ENCODE results near the gene ANXA7.
"Not testable (repeated sequence)": the region's sequence is repeated elsewhere in the genome, so short reads cannot be mapped to it uniquely, and the experiment has no call there.

The ANXA7 gene

DNA sequence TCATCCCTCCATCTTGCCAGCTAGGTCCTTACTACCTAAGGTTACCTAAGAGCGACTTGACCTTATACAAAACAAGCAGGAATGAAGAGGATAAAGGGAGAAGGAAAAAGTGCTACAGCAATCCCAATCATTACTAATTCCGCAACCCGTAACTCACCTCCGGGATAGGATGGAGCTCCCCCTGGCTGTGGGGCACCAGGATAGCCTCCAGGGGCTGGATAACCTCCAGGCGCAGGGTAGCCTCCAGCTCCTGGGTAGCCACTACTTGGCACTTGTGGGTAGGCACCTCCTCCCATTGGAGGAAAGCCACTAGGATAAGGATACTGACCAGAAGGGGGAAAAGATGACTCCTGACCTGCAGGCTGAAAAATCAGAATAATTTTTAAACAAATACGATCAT lies 15.8 kb downstream of the ANXA7 start:
- ATAC-seq (ENCODE audit: low read depth) = no peak
- DNase-seq (ENCODE audit: low spot score in 2 of 2) = no peak
- H3K4me3 Mint-ChIP-seq = no peak overlapping the region
- peaks cover under 1% of the 10 kb centered on the region for H3K9me3 Mint-ChIP-seq
- no peaks in the 10 kb centered on the region for H3K27me3 Mint-ChIP-seq
- peaks cover 28% of the 10 kb centered on the region for H3K36me3 Mint-ChIP-seq
- no peak overlapping the region for H3K27ac Mint-ChIP-seq
- peaks cover 6% of the 10 kb centered on the region for H3K4me1 Mint-ChIP-seq

DNA sequence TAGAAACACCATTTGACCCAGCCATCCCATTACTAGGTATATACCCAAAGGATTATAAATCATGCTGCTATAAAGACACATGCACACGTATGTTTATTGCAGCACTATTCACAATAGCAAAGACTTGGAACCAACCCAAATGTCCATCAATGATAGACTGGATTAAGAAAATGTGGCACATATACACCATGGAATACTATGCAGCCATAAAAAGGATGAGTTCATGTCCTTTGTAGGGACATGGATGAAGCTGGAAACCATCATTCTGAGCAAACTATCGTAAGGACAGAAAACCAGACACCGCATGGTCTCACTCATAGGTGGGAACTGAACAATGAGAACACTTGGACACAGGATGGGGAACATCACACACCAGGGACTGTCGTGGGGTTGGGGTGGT lies 19.5 kb downstream of the ANXA7 start:
- not testable (repeated sequence) for H3K27me3 Mint-ChIP-seq; DNase-seq (ENCODE audit: low spot score in 2 of 2); H3K4me3 Mint-ChIP-seq; ATAC-seq (ENCODE audit: low read depth); H3K4me1 Mint-ChIP-seq; H3K27ac Mint-ChIP-seq; H3K9me3 Mint-ChIP-seq
- peaks cover 34% of the 10 kb centered on the region for H3K36me3 Mint-ChIP-seq

DNA sequence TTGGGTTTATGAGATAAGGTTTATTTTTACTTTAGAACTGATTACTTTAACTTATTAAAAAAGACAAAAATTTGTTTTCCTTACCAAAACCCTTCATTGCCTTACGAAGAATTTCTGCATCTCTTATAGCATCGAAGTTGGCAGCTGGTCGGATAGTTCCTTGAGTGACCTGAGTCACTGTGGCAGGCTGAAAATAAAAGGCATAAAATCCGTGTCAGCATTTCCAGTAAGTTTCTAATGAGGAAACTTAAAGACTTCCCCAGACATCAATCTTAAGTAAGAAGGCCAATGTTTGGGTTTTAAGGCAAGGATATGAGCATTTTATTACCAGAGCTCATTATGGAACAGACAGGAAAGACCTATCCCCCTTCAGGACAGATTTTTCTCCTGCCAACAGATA lies 25.6 kb downstream of the ANXA7 start:
- Mint-ChIP-seq H3K4me3 (no peak overlapping the region), H3K27me3 (no peaks in the 10 kb centered on the region), H3K36me3 (peaks cover 36% of the 10 kb centered on the region), H3K9me3 (peaks cover 1% of the 10 kb centered on the region), H3K4me1 (peaks cover 3% of the 10 kb centered on the region), H3K27ac (no peak overlapping the region)
- ATAC-seq (ENCODE audit: low read depth) = no peak
- DNase-seq (ENCODE audit: low spot score in 2 of 2) = no peak

DNA sequence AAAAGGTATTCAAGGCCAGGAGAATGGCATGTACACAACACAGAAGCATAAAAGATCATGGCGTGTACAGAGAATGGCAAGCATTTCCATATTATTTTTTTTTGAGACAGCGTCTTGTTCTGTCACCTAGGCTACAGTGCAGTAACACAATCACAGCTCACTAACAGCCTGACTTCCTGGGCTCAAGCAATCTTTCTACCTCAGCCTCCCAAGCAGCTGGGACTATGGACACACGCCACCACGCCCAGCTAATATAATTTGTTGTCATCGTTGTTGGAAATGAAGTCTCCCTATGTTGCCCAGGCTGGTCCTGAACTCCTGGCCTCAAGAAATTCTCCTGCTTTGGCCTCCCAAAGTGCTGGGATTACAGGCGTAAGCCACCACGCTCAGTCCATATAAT lies 27.3 kb downstream of the ANXA7 start:
- H3K27ac Mint-ChIP-seq = no peak overlapping the region
- H3K27me3 Mint-ChIP-seq = no peaks in the 10 kb centered on the region
- no peaks in the 10 kb centered on the region for H3K9me3 Mint-ChIP-seq
- DNase-seq (ENCODE audit: low spot score in 2 of 2) = no peak
- no peak for ATAC-seq (ENCODE audit: low read depth)
- peaks cover 37% of the 10 kb centered on the region for H3K36me3 Mint-ChIP-seq
- H3K4me1 Mint-ChIP-seq = no peaks in the 10 kb centered on the region
- H3K4me3 Mint-ChIP-seq = no peak overlapping the region

DNA sequence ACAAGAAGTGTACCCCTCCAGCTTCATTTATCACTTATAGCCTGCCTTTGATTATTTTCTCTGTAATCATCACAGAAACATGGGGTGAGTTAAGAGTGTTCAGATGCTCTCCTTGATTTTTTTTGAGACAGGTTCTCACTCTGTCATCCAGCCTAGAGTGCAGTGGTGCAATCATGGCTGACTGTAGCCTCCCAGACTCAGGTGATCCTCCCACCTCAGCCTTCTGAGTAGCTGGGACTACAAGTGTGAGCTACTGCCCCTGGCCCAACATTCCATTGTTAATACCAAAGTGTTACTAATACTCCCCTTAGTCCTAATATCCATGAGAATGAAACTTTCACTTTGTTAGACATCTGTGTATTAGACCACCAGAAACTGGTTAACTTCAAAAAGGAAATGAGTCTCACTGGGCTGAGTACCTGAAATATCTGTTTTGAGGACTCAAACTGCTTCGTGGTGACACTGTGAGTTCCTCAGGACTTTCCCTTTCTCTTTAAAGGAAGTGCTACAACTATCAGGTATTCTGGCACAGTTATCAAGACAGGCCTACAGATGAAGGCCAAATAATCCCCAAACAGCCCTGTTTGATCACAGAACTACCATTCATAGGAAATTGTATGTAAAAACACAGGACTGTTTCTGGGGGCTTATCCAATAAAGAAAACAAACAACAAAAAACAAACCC lies 34.7 kb downstream of the ANXA7 start:
- ATAC-seq (ENCODE audit: low read depth) = peak; percentile 68
- Mint-ChIP-seq H3K36me3 (peaks cover 40% of the 10 kb centered on the region), H3K4me1 (peaks cover 2% of the 10 kb centered on the region), H3K27ac (peak overlapping the region; percentile 54), H3K9me3 (no peaks in the 10 kb centered on the region), H3K4me3 (no peak overlapping the region), H3K27me3 (no peaks in the 10 kb centered on the region)
- no peak for DNase-seq (ENCODE audit: low spot score in 2 of 2)

DNA sequence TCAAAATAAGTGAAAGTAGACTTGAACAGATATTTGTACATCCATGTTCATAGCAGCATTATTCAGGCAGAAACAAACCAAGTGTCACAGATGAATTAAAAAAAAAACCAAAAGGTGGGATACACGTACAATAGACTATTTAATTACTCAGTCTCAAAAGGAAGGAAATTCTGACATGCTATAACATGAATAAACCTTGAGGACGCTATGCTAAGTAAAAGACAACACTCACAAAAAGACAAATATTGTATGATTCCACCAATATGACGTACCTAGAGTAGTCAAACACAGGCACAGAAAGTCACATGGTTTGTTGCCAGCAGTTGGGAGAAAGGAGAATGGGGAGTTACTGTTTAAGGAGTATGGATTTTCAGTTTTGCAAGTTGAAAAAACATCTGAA lies 37.2 kb downstream of the ANXA7 start:
- H3K9me3 Mint-ChIP-seq = no peaks in the 10 kb centered on the region
- H3K27ac Mint-ChIP-seq = peak overlapping the region; percentile 58
- DNase-seq (ENCODE audit: low spot score in 2 of 2) (no peak), ATAC-seq (ENCODE audit: low read depth) (no peak)
- H3K36me3 Mint-ChIP-seq = peaks cover 38% of the 10 kb centered on the region
- no peak overlapping the region for H3K4me3 Mint-ChIP-seq
- peaks cover 2% of the 10 kb centered on the region for H3K4me1 Mint-ChIP-seq
- no peaks in the 10 kb centered on the region for H3K27me3 Mint-ChIP-seq

DNA sequence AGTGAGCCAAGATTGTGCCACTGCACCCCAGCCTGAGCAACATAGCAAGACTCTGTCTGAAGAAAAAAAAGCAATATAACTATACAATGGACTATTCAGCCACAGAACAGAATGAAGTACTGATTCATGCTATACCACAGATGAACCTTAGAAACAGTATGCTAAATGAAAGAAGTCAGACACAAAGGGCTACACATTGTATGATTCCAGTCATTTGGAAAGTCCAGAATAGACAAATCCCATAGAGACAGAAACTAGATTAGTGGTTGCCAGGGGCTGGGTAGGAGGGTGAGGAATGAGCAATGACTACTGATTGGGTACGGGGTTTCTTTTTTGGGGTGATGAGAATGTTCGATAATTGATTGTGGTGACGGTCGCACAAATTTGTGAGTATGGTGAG lies 45.6 kb downstream of the ANXA7 start:
- H3K27ac Mint-ChIP-seq = peak overlapping the region; percentile 66
- peaks cover 23% of the 10 kb centered on the region for H3K36me3 Mint-ChIP-seq
- no peaks in the 10 kb centered on the region for H3K27me3 Mint-ChIP-seq
- no peak overlapping the region for H3K4me3 Mint-ChIP-seq
- ATAC-seq (ENCODE audit: low read depth) (no peak), DNase-seq (ENCODE audit: low spot score in 2 of 2) (no peak)
- H3K9me3 Mint-ChIP-seq = no peaks in the 10 kb centered on the region
- H3K4me1 Mint-ChIP-seq = peaks cover 12% of the 10 kb centered on the region

DNA sequence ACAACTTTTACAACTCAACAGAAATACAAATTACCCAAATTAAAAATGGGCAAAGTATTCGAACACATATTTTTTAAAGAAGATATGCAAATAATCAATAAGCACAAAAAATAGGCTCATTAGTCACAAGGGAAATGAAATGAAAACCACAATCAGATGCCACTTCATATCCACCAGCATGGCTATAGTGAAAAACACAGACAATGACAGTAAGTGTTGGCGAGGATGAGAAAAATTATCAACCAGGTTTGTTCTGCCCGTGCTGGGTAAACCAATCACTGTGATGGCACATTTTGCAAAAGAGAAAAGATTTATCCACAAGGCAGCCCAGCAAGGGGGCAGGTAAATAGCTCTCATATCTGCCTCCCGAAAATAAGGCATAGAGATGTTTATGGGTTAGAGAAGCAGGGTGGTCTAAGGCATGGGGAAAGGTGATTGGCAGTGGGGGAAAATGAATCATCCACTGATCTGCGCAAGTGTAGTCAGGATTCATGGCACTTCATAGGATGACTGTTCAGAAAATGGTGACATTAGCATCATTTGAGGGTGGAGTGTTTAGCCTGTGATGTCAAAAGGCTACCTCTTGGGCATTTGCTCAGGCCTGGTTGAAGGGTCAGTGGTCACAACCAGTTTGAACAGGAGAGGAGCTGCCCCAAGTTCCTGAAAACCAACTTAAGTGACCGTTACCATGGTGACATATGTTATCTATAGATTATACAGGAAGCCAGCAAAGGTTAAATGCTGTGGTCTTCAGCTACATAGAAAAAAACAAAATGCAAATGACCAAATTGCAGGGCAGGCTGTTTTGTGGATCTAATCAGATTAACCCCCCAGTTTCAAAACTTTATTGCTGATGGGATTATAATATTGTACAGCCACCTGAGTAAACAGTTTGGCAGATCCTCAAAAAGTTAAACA lies 47.2 kb downstream of the ANXA7 start:
- no peak for DNase-seq (ENCODE audit: low spot score in 2 of 2)
- Mint-ChIP-seq H3K36me3 (peaks cover 21% of the 10 kb centered on the region), H3K27ac (peak overlapping the region; percentile 93), H3K4me3 (peak overlapping the region; percentile 30), H3K27me3 (no peaks in the 10 kb centered on the region), H3K4me1 (peaks cover 12% of the 10 kb centered on the region), H3K9me3 (peaks cover 3% of the 10 kb centered on the region)
- peak; percentile 68 for ATAC-seq (ENCODE audit: low read depth)

DNA sequence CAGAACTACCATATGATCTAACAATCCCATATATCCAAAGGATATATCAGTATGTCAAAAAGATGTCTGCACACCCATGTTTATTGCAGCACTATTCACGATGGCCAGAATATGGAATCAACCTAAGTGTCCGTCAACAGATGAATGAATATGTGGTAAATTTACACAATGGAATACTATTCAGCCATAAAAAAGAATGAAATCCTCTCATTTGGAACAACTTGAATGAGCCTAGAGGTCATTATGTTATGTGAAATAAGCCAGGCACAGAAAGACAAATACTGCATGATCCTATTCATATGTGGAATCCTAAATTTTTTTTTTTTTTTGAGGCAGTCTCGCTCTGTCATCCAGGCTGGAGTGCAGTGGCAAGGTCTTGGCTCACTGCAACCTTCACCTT lies 48.9 kb downstream of the ANXA7 start:
- no peak for ATAC-seq (ENCODE audit: low read depth)
- H3K9me3 Mint-ChIP-seq = peaks cover 3% of the 10 kb centered on the region
- H3K4me3 Mint-ChIP-seq = no peak overlapping the region
- peaks cover 12% of the 10 kb centered on the region for H3K4me1 Mint-ChIP-seq
- no peaks in the 10 kb centered on the region for H3K27me3 Mint-ChIP-seq
- peaks cover 17% of the 10 kb centered on the region for H3K36me3 Mint-ChIP-seq
- no peak for DNase-seq (ENCODE audit: low spot score in 2 of 2)
- H3K27ac Mint-ChIP-seq = no peak overlapping the region

DNA sequence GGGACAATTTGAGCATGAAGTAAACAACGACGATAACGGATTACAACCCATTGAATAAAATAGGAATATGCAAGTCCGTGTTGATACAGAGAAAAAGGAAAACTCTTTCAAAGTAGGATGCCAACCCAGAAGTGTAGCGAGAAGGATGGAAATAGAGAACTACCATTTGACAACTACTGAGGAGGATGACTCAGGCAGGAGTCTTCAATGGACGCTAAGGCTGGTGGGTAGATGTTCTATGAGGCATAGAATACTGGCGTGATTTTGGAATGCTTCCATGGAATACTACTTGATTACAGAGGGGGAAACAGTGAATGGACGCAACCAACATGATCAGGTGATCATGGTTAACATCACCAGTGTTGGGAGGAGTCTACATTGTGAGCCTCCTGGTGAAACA lies 54.4 kb downstream of the ANXA7 start:
- Mint-ChIP-seq H3K4me3 (peak overlapping the region; percentile 5), H3K4me1 (peaks cover 8% of the 10 kb centered on the region), H3K27me3 (no peaks in the 10 kb centered on the region), H3K9me3 (peaks cover 3% of the 10 kb centered on the region), H3K36me3 (no peaks in the 10 kb centered on the region), H3K27ac (no peak overlapping the region)
- ATAC-seq (ENCODE audit: low read depth) (no peak), DNase-seq (ENCODE audit: low spot score in 2 of 2) (no peak)

DNA sequence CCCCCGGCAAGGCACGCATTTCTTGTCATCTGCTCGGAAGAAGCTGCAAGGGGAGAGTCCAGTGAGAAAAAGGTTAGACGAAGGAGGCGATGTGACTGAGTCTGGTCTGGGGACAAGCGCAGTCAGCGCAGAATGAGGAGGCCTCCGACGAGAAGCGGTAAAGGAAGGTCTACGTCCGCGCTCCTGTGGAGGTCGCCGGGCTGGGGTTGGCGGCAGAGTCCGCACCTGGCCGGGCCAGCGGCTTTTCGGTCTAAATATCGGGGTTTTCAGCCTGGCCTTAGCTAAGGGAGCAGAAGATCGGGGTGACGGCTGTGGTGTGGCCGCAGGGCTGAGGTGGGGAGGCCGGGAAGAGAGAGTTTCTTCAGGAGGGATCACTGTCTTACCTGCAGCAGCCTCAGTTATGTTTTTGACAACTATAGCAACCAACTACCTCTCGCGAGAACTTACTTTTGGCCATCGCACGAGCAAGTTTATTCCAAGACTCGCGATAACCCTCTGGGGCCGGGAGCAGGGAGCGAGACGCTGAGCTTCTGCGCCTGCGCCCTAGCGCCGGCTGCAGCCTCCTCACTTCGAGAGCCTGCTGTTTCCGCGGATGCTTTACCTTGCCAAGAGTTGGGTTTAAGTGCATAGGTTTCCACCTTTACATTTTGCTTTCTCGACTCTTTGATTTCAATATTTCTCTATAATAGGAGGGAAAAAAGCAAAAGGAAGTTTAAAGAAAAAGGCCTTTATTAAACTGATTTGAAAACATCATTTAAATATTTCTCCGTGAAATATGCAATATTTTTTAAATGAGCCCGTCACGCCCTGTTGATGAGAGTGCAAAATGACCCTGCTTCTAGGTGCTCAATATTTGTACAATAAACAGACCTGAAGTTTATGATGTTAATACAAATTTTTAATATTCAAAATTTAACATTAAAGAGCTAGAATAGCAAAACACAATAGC lies 55.3 kb downstream of the ANXA7 start, which contains the start of gene CFAP70:
Gene CFAP70, minus strand, starts transcription at position 534 of the 949 bp plus-strand sequence. CDS start 4,068 bp downstream, outside the sequence.
- H3K9me3 Mint-ChIP-seq = peaks cover 3% of the 10 kb centered on the region
- peaks cover 8% of the 10 kb centered on the region for H3K4me1 Mint-ChIP-seq
- peak; percentile 96 for ATAC-seq (ENCODE audit: low read depth)
- DNase-seq (ENCODE audit: low spot score in 2 of 2) = peak; percentile 76 to 91
- H3K27ac Mint-ChIP-seq = peak within 1 kb of the TSS; percentile 93
- no peaks in the 10 kb centered on the region for H3K36me3 Mint-ChIP-seq
- H3K27me3 Mint-ChIP-seq = no peaks in the 10 kb centered on the region
- H3K4me3 Mint-ChIP-seq = peak within 1 kb of the TSS; percentile 90

DNA sequence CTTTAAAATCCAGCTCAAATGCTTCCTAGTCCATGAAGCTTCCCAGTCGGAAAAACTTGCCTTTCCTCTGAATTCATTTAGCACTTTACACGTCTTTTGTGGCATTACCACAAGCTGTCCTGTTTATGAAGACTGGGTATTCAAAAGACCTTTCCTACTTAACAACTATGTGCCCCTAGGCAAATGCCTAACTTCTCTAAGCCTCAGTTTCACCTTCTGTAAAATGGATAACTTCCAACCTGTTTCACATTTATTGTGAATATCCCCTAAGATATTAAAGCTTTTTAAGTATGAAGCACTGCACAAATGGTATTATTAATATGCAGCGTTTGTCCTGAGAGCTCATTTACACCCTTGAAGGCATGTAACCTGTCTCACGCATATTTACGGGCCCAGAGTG lies 56.0 kb downstream of the ANXA7 start:
- Mint-ChIP-seq H3K27me3 (no peaks in the 10 kb centered on the region), H3K4me3 (peak overlapping the region; percentile 90), H3K9me3 (peaks cover 3% of the 10 kb centered on the region), H3K27ac (peak overlapping the region; percentile 93), H3K4me1 (peaks cover 8% of the 10 kb centered on the region), H3K36me3 (no peaks in the 10 kb centered on the region)
- DNase-seq (ENCODE audit: low spot score in 2 of 2) = no peak
- no peak for ATAC-seq (ENCODE audit: low read depth)

DNA sequence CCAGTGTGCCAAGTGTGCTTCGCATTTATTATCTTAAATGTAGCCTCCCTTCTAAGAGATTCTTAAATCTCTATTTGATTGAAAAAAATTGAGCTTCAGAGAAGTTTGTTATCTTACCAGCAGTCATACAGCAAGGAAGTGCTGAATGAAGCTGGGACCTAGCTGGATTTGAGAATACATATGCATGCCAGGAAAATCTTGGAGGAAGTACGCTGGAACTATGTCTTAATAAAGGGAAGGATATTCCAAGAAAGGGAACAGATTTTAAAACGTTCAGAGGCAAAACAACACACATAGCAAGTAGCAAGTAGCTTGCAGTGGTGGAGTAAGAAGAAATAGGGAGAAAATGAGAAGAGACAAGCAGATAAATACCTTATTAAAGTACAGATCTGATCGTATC lies 56.7 kb downstream of the ANXA7 start:
- ATAC-seq (ENCODE audit: low read depth) (no peak), DNase-seq (ENCODE audit: low spot score in 2 of 2) (no peak)
- Mint-ChIP-seq H3K36me3 (no peaks in the 10 kb centered on the region), H3K4me3 (peak overlapping the region; percentile 59), H3K9me3 (peaks cover 3% of the 10 kb centered on the region), H3K27me3 (no peaks in the 10 kb centered on the region), H3K4me1 (peaks cover 8% of the 10 kb centered on the region), H3K27ac (peak overlapping the region; percentile 93)
